ENCODE data around the gene APP.

DNA sequence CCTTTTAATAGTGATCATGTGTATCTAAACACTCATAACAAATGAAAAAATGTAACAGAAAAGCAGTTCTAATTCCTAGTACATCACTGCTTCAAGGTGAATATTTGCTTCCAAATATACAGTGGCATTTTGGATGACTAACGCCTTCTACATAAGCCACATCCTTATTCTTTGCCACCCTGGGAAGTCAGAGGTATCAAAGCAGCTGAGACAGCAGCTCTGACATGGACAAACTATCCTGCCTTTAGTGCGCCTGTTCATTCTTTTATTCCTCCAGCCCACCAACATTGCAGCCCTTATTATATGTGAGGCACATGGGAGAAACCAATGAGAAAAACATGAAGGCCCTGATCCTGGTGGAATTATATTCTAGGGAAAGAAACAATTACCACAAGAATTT, 183.0 kb downstream of the APP start:
- TF ChIP-seq, protein P1, sequence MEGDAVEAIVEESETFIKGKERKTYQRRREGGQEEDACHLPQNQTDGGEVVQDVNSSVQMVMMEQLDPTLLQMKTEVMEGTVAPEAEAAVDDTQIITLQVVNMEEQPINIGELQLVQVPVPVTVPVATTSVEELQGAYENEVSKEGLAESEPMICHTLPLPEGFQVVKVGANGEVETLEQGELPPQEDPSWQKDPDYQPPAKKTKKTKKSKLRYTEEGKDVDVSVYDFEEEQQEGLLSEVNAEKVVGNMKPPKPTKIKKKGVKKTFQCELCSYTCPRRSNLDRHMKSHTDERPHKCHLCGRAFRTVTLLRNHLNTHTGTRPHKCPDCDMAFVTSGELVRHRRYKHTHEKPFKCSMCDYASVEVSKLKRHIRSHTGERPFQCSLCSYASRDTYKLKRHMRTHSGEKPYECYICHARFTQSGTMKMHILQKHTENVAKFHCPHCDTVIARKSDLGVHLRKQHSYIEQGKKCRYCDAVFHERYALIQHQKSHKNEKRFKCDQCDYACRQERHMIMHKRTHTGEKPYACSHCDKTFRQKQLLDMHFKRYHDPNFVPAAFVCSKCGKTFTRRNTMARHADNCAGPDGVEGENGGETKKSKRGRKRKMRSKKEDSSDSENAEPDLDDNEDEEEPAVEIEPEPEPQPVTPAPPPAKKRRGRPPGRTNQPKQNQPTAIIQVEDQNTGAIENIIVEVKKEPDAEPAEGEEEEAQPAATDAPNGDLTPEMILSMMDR (conservative IDR thresholded peaks at IDR 0.05; ENCODE audit: low read length), result no peak
- no peak for TF ChIP-seq EZH2phosphoT487 (IDR thresholded peaks at IDR 0.05; ENCODE audit: borderline replicate concordance, low read depth, low read length)
